Upper lobe of left lung (tissue), 6 donors: Measurements from ENCODE around the gene HTRA1. TPM values are rescaled to one million over a fixed set of nuclear protein-coding genes. Genes with fewer than 3 reads are reported as not detected.

Experiments
- ATAC-seq, 2 donors: fragments of 200-7000 bp; cut with Tn5 transposase; one replicate each; pipeline ENCODE4 v1.9.1; 2022; ENCODE audit warnings: mild to moderate bottlenecking in 2 of 2, moderate library complexity in 2 of 2; ENCODE audit not compliant: low FRiP score in 2 of 2
- DNase-seq, 2 donors: peaks; one replicate each; pipeline ENCODE4 v3.0.0-alpha.2; 2019 to 2020
- H3K27ac ChIP-seq, 4 donors: fragments of 200-600 bp; sonication (generic); one replicate each; pipeline ENCODE4 v1.5.1; 2016 to 2019
- H3K27me3 ChIP-seq, 4 donors: fragments of 200-600 bp; sonication (generic); one replicate each; pipeline ENCODE4 v1.5.1; 2017 to 2019
- H3K36me3 ChIP-seq, 4 donors: fragments of 200-600 bp; sonication (generic); one replicate each; pipeline ENCODE4 v1.5.1; 2016 to 2019
- H3K4me1 ChIP-seq, 4 donors: fragments of 200-600 bp; sonication (generic); one replicate each; pipeline ENCODE4 v1.5.1; 2018 to 2019
- H3K4me3 ChIP-seq, 4 donors: fragments of 200-600 bp; sonication (generic); one replicate each; pipeline ENCODE4 v1.5.1; 2017 to 2019; ENCODE audit warnings: mild to moderate bottlenecking in 2 of 4, moderate library complexity in 1 of 4
- H3K9me3 ChIP-seq, 4 donors: fragments of 200-600 bp; sonication (generic); one replicate each; pipeline ENCODE4 v1.5.1; 2018 to 2019
- EP300 ChIP-seq, 4 donors: sonication (generic); formaldehyde crosslinking; IDR thresholded peaks; one replicate each; pipeline ENCODE4 v1.5.1; 2017; ENCODE audit warnings: antibody characterized with exemption in 4 of 4, control low read depth in 2 of 4
- POLR2A ChIP-seq, 4 donors: fragments of 450-650 bp; IDR thresholded peaks; one replicate each; pipeline ENCODE4 v1.5.1; 2016 to 2017; ENCODE audit warnings: antibody characterized with exemption in 4 of 4, mild to moderate bottlenecking in 2 of 4
- POLR2AphosphoS5 ChIP-seq, 2 donors: sonication (generic); formaldehyde crosslinking; IDR thresholded peaks; one replicate each; pipeline ENCODE4 v1.5.1; 2017; ENCODE audit warnings: antibody characterized with exemption in 2 of 2
- WGBS, 2 donors: methylation state at CpG; one replicate each; pipeline ENCODE4 v1.1.5; 2017 to 2018; 5-methylcytosine and 5-hydroxymethylcytosine counted together
- total RNA-seq, 6 donors: library from RNA; depleted of rRNA in 4 of 6; stranded (reverse); fragments of >200 nt in 4 of 6; gene quantifications; one replicate each; pipeline versions ENCODE4 v1.1.0 to v1.2.1, GENCODE V29; 2016 to 2021
- TF ChIP-seq, protein P1 (sequence below), 6 experiments: fragments of 450-650 bp in 4 of 6; fragments of 200-600 bp in 2 of 6; sonication (generic) in 2 of 6; IDR thresholded peaks; one replicate each; pipeline ENCODE4 v1.5.1; 2016 to 2019; ENCODE audit warnings: antibody characterized with exemption in 6 of 6
- donor health status: DM: no; HTN: no; CAD: no; lungs with moderate emphysema.
- donor health status: DM: no; HTN: yes; CAD: no; lungs with severe emphysema.

The HTRA1 gene
- total RNA-seq, 6 donors from 2014 or later, result 20.7 to 72.8 (median 36.2) TPM

- Histone ChIP-seq H3K4me1 (no peaks in the 10 kb centered on the region), H3K36me3 (peaks cover 0 to 19% (median 11%) of the 10 kb centered on the region in 4 donors), H3K27ac (no peak overlapping the region), H3K9me3 (no peaks in the 10 kb centered on the region), H3K4me3 (no peak overlapping the region), H3K27me3 (no peaks in the 10 kb centered on the region)
- no peak for DNase-seq
- no peak for ATAC-seq
- WGBS, 2 donors, result 90 to 91% methylated on average over 7 to 16 of the region's 16 CpGs
- TF ChIP-seq EP300 (IDR thresholded peaks at IDR 0.05), result no peak
- TF ChIP-seq, protein P1, sequence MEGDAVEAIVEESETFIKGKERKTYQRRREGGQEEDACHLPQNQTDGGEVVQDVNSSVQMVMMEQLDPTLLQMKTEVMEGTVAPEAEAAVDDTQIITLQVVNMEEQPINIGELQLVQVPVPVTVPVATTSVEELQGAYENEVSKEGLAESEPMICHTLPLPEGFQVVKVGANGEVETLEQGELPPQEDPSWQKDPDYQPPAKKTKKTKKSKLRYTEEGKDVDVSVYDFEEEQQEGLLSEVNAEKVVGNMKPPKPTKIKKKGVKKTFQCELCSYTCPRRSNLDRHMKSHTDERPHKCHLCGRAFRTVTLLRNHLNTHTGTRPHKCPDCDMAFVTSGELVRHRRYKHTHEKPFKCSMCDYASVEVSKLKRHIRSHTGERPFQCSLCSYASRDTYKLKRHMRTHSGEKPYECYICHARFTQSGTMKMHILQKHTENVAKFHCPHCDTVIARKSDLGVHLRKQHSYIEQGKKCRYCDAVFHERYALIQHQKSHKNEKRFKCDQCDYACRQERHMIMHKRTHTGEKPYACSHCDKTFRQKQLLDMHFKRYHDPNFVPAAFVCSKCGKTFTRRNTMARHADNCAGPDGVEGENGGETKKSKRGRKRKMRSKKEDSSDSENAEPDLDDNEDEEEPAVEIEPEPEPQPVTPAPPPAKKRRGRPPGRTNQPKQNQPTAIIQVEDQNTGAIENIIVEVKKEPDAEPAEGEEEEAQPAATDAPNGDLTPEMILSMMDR (IDR thresholded peaks at IDR 0.05), result no peak
- TF ChIP-seq POLR2A (IDR thresholded peaks at IDR 0.05), result no peak
- TF ChIP-seq POLR2AphosphoS5 (IDR thresholded peaks at IDR 0.05), result no peak
Observed at GRCh38 chr10:122515588-122516231, 54.4 kb downstream of the HTRA1 start.

DNA sequence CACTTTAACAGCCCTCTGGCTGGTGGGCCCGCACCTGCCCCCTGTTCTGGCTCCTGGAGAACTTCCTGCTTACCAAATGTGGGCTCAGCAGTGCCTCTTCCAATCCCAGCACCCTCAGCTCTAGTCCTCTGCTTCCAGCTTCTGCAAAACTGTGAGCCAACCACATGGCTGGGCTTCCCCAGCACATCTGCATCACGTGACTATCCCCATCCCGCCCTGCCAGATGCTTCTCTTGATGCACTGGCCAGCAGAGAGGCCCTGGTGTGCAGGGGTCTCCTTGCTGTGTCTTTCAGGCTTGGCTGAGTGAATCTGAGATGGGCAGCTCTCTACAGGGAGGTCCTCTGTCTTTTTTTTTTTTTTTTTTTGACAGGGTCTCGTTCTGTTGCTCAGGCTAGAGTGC is 55.4 kb downstream of the HTRA1 start:
- H3K4me1 ChIP-seq, result no peaks in the 10 kb centered on the region
- no peaks in the 10 kb centered on the region for H3K9me3 ChIP-seq
- H3K27ac ChIP-seq, result no peak overlapping the region
- no peak for ATAC-seq
- no peak overlapping the region for H3K4me3 ChIP-seq
- DNase-seq, result no peak
- 72 to 74% methylated on average over 4 of the region's 4 CpGs for WGBS, 2 donors
- TF ChIP-seq POLR2A (IDR thresholded peaks at IDR 0.05) (no peak), EP300 (IDR thresholded peaks at IDR 0.05) (no peak), POLR2AphosphoS5 (IDR thresholded peaks at IDR 0.05) (no peak)
- TF ChIP-seq, protein P1 (IDR thresholded peaks at IDR 0.05), result no peak
- H3K27me3 ChIP-seq, result no peaks in the 10 kb centered on the region
- H3K36me3 ChIP-seq, result peaks cover 0 to 17% (median 9%) of the 10 kb centered on the region in 4 donors

- no peak for DNase-seq
- Histone ChIP-seq H3K9me3 (no peaks in the 10 kb centered on the region), H3K27ac (no peak overlapping the region), H3K4me3 (no peak overlapping the region), H3K27me3 (no peaks in the 10 kb centered on the region), H3K4me1 (no peaks in the 10 kb centered on the region), H3K36me3 (peaks cover 0 to 16% (median 9%) of the 10 kb centered on the region in 4 donors)
- ATAC-seq, result no peak
- TF ChIP-seq POLR2A (IDR thresholded peaks at IDR 0.05) (no peak), POLR2AphosphoS5 (IDR thresholded peaks at IDR 0.05) (no peak), EP300 (IDR thresholded peaks at IDR 0.05) (no peak)
- TF ChIP-seq, protein P1 (IDR thresholded peaks at IDR 0.05), result no peak
- WGBS, 2 donors, result 71 to 84% methylated on average over 7 of the region's 7 CpGs
Observed at GRCh38 chr10:122519144-122519543, 57.8 kb downstream of the HTRA1 start.

DNA sequence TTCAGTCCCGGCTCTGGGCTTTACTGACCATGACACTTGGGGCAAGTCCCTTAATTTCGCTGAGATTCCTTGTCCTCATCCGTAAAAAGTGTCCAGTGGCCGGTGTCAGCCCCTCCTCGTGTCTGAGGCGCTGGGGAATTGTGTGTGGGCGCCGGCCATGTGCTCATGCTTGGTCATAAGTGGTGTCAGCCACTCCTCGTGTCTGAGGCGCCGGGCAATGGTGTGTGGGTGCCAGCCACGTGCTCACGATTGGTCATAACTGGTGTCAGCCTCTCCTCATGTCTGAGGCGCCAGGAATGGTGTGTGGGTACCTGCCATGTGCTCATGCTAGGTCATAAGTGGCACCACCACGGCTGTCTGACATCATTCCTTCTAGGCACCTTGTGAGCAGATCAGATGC is 58.5 kb downstream of the HTRA1 start:
- WGBS, 2 donors, result 89 to 90% methylated on average over 8 to 15 of the region's 15 CpGs
- ATAC-seq (no peak), DNase-seq (no peak)
- H3K4me3 ChIP-seq, result no peak overlapping the region
- TF ChIP-seq, protein P1 (IDR thresholded peaks at IDR 0.05), result no peak
- TF ChIP-seq EP300 (IDR thresholded peaks at IDR 0.05) (no peak), POLR2AphosphoS5 (IDR thresholded peaks at IDR 0.05) (no peak), POLR2A (IDR thresholded peaks at IDR 0.05) (no peak)
- peaks cover 0 to 11% (median 6%) of the 10 kb centered on the region in 4 donors for H3K36me3 ChIP-seq
- H3K27ac ChIP-seq, result no peak overlapping the region
- no peaks in the 10 kb centered on the region for H3K27me3 ChIP-seq
- no peaks in the 10 kb centered on the region for H3K9me3 ChIP-seq
- H3K4me1 ChIP-seq, result no peaks in the 10 kb centered on the region

- no peak for DNase-seq
- TF ChIP-seq POLR2A (IDR thresholded peaks at IDR 0.05) (no peak), POLR2AphosphoS5 (IDR thresholded peaks at IDR 0.05) (no peak), EP300 (IDR thresholded peaks at IDR 0.05) (no peak)
- TF ChIP-seq, protein P1 (IDR thresholded peaks at IDR 0.05), result no peak
- ATAC-seq, result no peak
- 80 to 83% methylated on average over 2 to 3 of the region's 3 CpGs for WGBS, 2 donors
- Histone ChIP-seq H3K9me3 (no peaks in the 10 kb centered on the region), H3K36me3 (peaks cover 0 to 4% (median 2%) of the 10 kb centered on the region in 4 donors), H3K27ac (no peak overlapping the region), H3K4me3 (no peak overlapping the region), H3K4me1 (peaks cover 1 to 5% (median 2%) of the 10 kb centered on the region in 4 donors), H3K27me3 (no peaks in the 10 kb centered on the region)
Observed at GRCh38 chr10:122521011-122521410, 59.7 kb downstream of the HTRA1 start.
